Left ventricle myocardium inferior (tissue), 1 donor: ENCODE data around the gene IRAK1. TPM values are rescaled to one million over a fixed set of nuclear protein-coding genes. Genes with fewer than 3 reads are reported as not detected.
A peak's percentile ranks its signal among the peaks of the same experiment; 100 is the strongest.
"Not testable (repeated sequence)": the region's sequence is repeated elsewhere in the genome, so short reads cannot be mapped to it uniquely, and the experiment has no call there.

Source experiments
- DNase-seq: peaks from one replicate; pipeline ENCODE4 v3.0.0-alpha.2; 2020
- H3K27ac ChIP-seq: fragments of 200-600 bp; replicated peaks from 2 replicates; pipeline ENCODE4 v1.8.0; 2021
- H3K27me3 ChIP-seq: fragments of 200-600 bp; 2 replicates; pipeline ENCODE4 v1.8.0; 2021; ENCODE audit warnings: low read depth
- H3K36me3 ChIP-seq: fragments of 200-600 bp; 2 replicates; pipeline ENCODE4 v1.8.0; 2021
- H3K4me1 ChIP-seq: fragments of 200-600 bp; 2 replicates; pipeline ENCODE4 v1.8.0; 2021
- H3K4me3 ChIP-seq: fragments of 200-600 bp; 2 replicates; pipeline ENCODE4 v1.8.0; 2021; ENCODE audit warnings: mild to moderate bottlenecking, moderate library complexity
- H3K9me3 ChIP-seq: fragments of 200-600 bp; replicated peaks from 2 replicates; pipeline ENCODE4 v1.8.0; 2021
- intact Hi-C: fragments of 100-400 bp; cut with micrococcal nuclease; formaldehyde crosslinking; loops from one replicate; pipeline ENCODE4 v1.11.0; 2022
- total RNA-seq: library from RNA; stranded (reverse); fragmentation: NEBNext Ultra II Directional; extraction: Animal tissue kit (Norgen Biotek cat#: 25700); gene quantifications from one replicate; pipeline ENCODE4 v1.2.1, GENCODE V29; 2021
- TF ChIP-seq, protein P1 (sequence below): fragments of 200-600 bp; IDR thresholded peaks from 2 replicates; pipeline ENCODE4 v1.8.0; 2021; ENCODE audit warnings: antibody characterized with exemption, mild to moderate bottlenecking, borderline replicate concordance
- donor health status: DM: no; HTN: yes; CAD: no; lungs with severe emphysema.

IRAK1 gene
- total RNA-seq, 1 donor from 2014 or later: 40.6 TPM

GRCh38 chrX:154002215-154002719, 17.4 kb downstream of the IRAK1 start:
- H3K4me3 ChIP-seq: no peak overlapping the region
- H3K27me3 ChIP-seq: no peaks in the 10 kb centered on the region
- TF ChIP-seq, protein P1, sequence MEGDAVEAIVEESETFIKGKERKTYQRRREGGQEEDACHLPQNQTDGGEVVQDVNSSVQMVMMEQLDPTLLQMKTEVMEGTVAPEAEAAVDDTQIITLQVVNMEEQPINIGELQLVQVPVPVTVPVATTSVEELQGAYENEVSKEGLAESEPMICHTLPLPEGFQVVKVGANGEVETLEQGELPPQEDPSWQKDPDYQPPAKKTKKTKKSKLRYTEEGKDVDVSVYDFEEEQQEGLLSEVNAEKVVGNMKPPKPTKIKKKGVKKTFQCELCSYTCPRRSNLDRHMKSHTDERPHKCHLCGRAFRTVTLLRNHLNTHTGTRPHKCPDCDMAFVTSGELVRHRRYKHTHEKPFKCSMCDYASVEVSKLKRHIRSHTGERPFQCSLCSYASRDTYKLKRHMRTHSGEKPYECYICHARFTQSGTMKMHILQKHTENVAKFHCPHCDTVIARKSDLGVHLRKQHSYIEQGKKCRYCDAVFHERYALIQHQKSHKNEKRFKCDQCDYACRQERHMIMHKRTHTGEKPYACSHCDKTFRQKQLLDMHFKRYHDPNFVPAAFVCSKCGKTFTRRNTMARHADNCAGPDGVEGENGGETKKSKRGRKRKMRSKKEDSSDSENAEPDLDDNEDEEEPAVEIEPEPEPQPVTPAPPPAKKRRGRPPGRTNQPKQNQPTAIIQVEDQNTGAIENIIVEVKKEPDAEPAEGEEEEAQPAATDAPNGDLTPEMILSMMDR: no peak
- H3K9me3 ChIP-seq: no peaks in the 10 kb centered on the region
- intact Hi-C loops: no loop called here
- no peak overlapping the region for H3K27ac ChIP-seq
- H3K36me3 ChIP-seq: no peaks in the 10 kb centered on the region
- DNase-seq: peak; percentile 27
- H3K4me1 ChIP-seq: no peaks in the 10 kb centered on the region

DNA sequence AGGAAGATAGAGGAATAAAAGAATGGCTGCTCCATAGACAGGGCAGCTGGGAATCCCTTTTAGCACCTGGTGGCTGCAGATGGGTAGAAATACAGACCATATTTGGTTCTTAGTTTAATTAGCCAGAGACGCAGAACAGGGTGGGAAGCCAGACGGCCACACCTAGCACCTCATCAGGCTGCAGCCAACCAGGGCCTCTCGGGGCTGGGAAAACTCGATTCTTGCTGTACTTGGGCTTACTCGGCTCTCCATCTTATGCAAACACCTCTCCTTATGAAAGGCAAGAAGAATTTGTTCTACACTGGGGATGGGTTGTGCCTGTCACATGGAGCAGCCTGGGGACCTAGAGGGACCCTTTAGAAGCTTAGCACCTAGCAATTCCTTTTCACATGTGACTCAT, 19.7 kb downstream of the IRAK1 start:
- TF ChIP-seq, protein P1: no peak
- intact Hi-C loops: no loop called here
- Histone ChIP-seq H3K4me3 (no peak overlapping the region), H3K27me3 (no peaks in the 10 kb centered on the region), H3K4me1 (no peaks in the 10 kb centered on the region), H3K36me3 (no peaks in the 10 kb centered on the region), H3K9me3 (no peaks in the 10 kb centered on the region), H3K27ac (no peak overlapping the region)
- no peak for DNase-seq

DNA sequence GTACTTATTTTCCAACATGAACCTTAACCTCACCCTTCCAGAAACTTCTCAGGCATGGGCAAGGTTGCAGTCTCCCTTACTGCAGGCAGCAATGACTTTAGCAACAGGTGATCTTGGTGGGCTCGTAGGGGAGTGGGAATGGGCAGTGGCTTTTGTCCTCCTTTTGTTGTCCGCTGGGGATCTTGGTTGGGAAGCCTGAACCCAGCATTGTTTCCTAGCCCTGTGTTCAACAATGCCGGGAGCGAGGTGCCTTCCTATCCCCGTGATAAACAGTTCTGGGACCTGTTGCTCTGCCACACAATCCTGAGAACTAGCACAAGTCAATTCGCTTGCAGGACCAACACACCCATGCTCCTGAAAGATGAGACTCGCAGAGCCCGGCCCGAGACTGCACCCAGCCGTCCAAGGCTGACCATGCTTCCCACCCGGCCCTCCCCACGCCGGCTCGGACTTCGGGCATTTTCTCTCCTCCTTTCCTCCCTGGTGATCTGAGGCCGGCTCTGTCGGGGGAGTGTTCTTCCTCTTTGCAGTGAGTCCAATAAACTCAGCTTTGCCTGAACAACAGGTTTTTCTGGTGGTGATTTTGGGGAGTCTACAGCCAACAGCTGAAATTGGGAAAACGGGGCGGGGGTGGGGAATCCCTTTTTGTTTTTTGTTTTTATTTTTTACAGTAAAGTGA, 20.2 kb downstream of the IRAK1 start:
- Histone ChIP-seq H3K4me1 (no peaks in the 10 kb centered on the region), H3K9me3 (no peaks in the 10 kb centered on the region), H3K27ac (no peak overlapping the region), H3K36me3 (no peaks in the 10 kb centered on the region), H3K27me3 (no peaks in the 10 kb centered on the region), H3K4me3 (no peak overlapping the region)
- no peak for DNase-seq
- intact Hi-C loops: no loop called here
- TF ChIP-seq, protein P1: no peak

GRCh38 chrX:153995504-153995903, 24.2 kb downstream of the IRAK1 start:
- TF ChIP-seq, protein P1: no peak
- intact Hi-C loops: no loop called here
- no peaks in the 10 kb centered on the region for H3K27me3 ChIP-seq

GRCh38 chrX:153994398-153994797, 25.3 kb downstream of the IRAK1 start:
- H3K27ac ChIP-seq, H3K4me1 ChIP-seq, H3K36me3 ChIP-seq, H3K27me3 ChIP-seq, H3K4me3 ChIP-seq, DNase-seq, H3K9me3 ChIP-seq, intact Hi-C loops: not testable (repeated sequence)

More at GRCh38 chrX:153995504-153995903, 24.2 kb downstream of the IRAK1 start:
- Histone ChIP-seq H3K36me3 (no peaks in the 10 kb centered on the region), H3K27ac (no peak overlapping the region), H3K4me3 (no peak overlapping the region), H3K9me3 (no peaks in the 10 kb centered on the region), H3K4me1 (no peaks in the 10 kb centered on the region)
- DNase-seq: no peak

DNA sequence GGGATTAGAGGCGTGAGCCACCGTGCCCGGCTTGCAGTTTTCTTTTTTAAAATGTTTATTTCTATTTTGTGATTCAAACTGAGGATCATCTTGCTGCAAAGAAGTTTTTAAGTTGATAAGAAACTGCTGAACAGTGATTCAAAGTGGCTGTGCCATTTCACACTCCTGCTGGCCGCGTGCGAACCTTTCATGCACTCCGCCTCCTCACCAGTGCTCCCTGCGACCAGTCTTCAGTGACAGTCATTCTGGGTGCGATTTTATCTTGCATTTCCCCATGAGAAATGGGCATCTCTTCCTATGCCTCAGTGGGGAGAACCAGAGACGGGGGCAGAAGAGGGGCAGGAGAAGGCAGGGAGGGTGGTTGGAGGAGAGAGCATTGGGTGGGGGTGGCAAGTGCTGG, 25.7 kb downstream of the IRAK1 start:
- no peak overlapping the region for H3K4me3 ChIP-seq
- no peak for DNase-seq
- intact Hi-C loops: no loop called here
- no peaks in the 10 kb centered on the region for H3K4me1 ChIP-seq
- no peaks in the 10 kb centered on the region for H3K9me3 ChIP-seq
- H3K36me3 ChIP-seq: no peaks in the 10 kb centered on the region
- TF ChIP-seq, protein P1: no peak
- no peaks in the 10 kb centered on the region for H3K27me3 ChIP-seq
- no peak overlapping the region for H3K27ac ChIP-seq
